Muscle layer of duodenum (tissue), 2 donors: ENCODE results near the gene GIGYF1.
"Not testable (repeated sequence)": the region's sequence is repeated elsewhere in the genome, so short reads cannot be mapped to it uniquely, and the experiment has no call there.

Source experiments
- H3K27ac ChIP-seq: one replicate; pipeline ENCODE4 v1.7.0; 2013; ENCODE audit warnings: mild to moderate bottlenecking, low read length
- H3K27me3 ChIP-seq: one replicate; pipeline ENCODE4 v1.7.0; 2013; ENCODE audit warnings: low read depth, mild to moderate bottlenecking, control low read depth, low read length
- H3K36me3 ChIP-seq, 2 donors: one replicate each; pipeline ENCODE4 v1.7.0; 2013; ENCODE audit warnings: low read length in 2 of 2, control low read depth in 1 of 2, mild to moderate bottlenecking in 1 of 2; ENCODE audit not compliant: insufficient read depth in 2 of 2, control insufficient read depth in 1 of 2
- H3K4me1 ChIP-seq, 2 donors: one replicate each; pipeline ENCODE4 v1.7.0; 2013; ENCODE audit warnings: low read length in 2 of 2, mild to moderate bottlenecking in 2 of 2, control low read depth in 1 of 2, moderate library complexity in 1 of 2; ENCODE audit not compliant: insufficient read depth in 2 of 2, control insufficient read depth in 1 of 2
- H3K4me3 ChIP-seq, 2 donors: one replicate each; pipeline ENCODE4 v1.7.0; 2013; ENCODE audit warnings: low read length in 2 of 2, low read depth in 1 of 2, mild to moderate bottlenecking in 1 of 2
- H3K9me3 ChIP-seq, 2 donors: one replicate each; pipeline ENCODE4 v1.7.0; 2013; ENCODE audit warnings: low read length in 2 of 2, control low read depth in 1 of 2, mild to moderate bottlenecking in 1 of 2; ENCODE audit not compliant: control insufficient read depth in 1 of 2
- donor health status: healthy.

GIGYF1 gene

GRCh38 chr7:100722480-100723212 lies 28.6 kb upstream of the GIGYF1 start:
- peaks cover 0 to 2% of the 10 kb centered on the region in 2 donors for H3K9me3 ChIP-seq
- H3K4me3 ChIP-seq = no peak overlapping the region
- no peaks in the 10 kb centered on the region for H3K36me3 ChIP-seq
- no peak overlapping the region for H3K27ac ChIP-seq
- peaks cover 0 to 8% of the 10 kb centered on the region in 2 donors for H3K4me1 ChIP-seq
- peaks cover 26% of the 10 kb centered on the region for H3K27me3 ChIP-seq

- peaks cover 26% of the 10 kb centered on the region for H3K27me3 ChIP-seq
- H3K36me3 ChIP-seq = no peaks in the 10 kb centered on the region
- H3K27ac ChIP-seq = no peak overlapping the region
- H3K4me1 ChIP-seq = peaks cover 0 to 8% of the 10 kb centered on the region in 2 donors
- H3K4me3 ChIP-seq = no peak overlapping the region
- peaks cover 0 to 2% of the 10 kb centered on the region in 2 donors for H3K9me3 ChIP-seq
Observed at GRCh38 chr7:100721505-100721812, 27.4 kb upstream of the GIGYF1 start.

- Histone ChIP-seq H3K36me3 (no peaks in the 10 kb centered on the region), H3K27me3 (peaks cover 26% of the 10 kb centered on the region), H3K27ac (no peak overlapping the region), H3K9me3 (peaks cover 0 to 2% of the 10 kb centered on the region in 2 donors), H3K4me3 (peak overlapping the region in 1 of 2 donors; percentile 24), H3K4me1 (peaks cover 0 to 8% of the 10 kb centered on the region in 2 donors)
Observed at GRCh38 chr7:100720671-100721504, 26.8 kb upstream of the GIGYF1 start.

- Histone ChIP-seq H3K27me3 (peaks cover 26% of the 10 kb centered on the region), H3K27ac (no peak within 1 kb of the TSS), H3K4me1 (peaks cover 0 to 8% of the 10 kb centered on the region in 2 donors), H3K9me3 (peaks cover 0 to 2% of the 10 kb centered on the region in 2 donors), H3K36me3 (no peaks in the 10 kb centered on the region), H3K4me3 (peak within 1 kb of the TSS in 1 of 2 donors; percentile 24)
Observed at GRCh38 chr7:100720279-100720670, 26.2 kb upstream of the GIGYF1 start, which contains the start of gene EPO. TSS of gene EPO (plus strand) at chr7:100720468. CDS start at chr7:100720981, 513 bp downstream.

- Histone ChIP-seq H3K27me3 (peaks cover 26% of the 10 kb centered on the region), H3K4me3 (no peak overlapping the region), H3K27ac (no peak overlapping the region), H3K36me3 (no peaks in the 10 kb centered on the region), H3K4me1 (peaks cover 0 to 8% of the 10 kb centered on the region in 2 donors), H3K9me3 (peaks cover 0 to 2% of the 10 kb centered on the region in 2 donors)
Observed at GRCh38 chr7:100719523-100720278, 25.7 kb upstream of the GIGYF1 start.

GRCh38 chr7:100717073-100717472 lies 23.0 kb upstream of the GIGYF1 start:
- H3K9me3 ChIP-seq, H3K4me3 ChIP-seq, H3K4me1 ChIP-seq, H3K27ac ChIP-seq, H3K36me3 ChIP-seq: not testable (repeated sequence)
- H3K27me3 ChIP-seq = peaks cover 26% of the 10 kb centered on the region

- Histone ChIP-seq H3K4me3 (no peak overlapping the region), H3K9me3 (peaks cover 0 to 2% of the 10 kb centered on the region in 2 donors), H3K27me3 (peaks cover 3% of the 10 kb centered on the region), H3K4me1 (no peaks in the 10 kb centered on the region), H3K27ac (no peak overlapping the region), H3K36me3 (no peaks in the 10 kb centered on the region)
Observed at GRCh38 chr7:100714725-100715124, 20.7 kb upstream of the GIGYF1 start.

- Histone ChIP-seq H3K4me3 (no peak overlapping the region), H3K9me3 (no peaks in the 10 kb centered on the region), H3K4me1 (peaks cover 6 to 11% of the 10 kb centered on the region in 2 donors), H3K27ac (no peak overlapping the region), H3K36me3 (peaks cover 0 to 4% of the 10 kb centered on the region in 2 donors), H3K27me3 (no peaks in the 10 kb centered on the region)
Observed at GRCh38 chr7:100711369-100711768, 17.3 kb upstream of the GIGYF1 start.

- H3K27me3 ChIP-seq = no peaks in the 10 kb centered on the region
- H3K4me1 ChIP-seq = peaks cover 6 to 11% of the 10 kb centered on the region in 2 donors
- no peak overlapping the region for H3K27ac ChIP-seq
- peaks cover 0 to 4% of the 10 kb centered on the region in 2 donors for H3K36me3 ChIP-seq
- H3K4me3 ChIP-seq = no peak overlapping the region
- H3K9me3 ChIP-seq = no peaks in the 10 kb centered on the region
Observed at GRCh38 chr7:100710452-100710851, 16.4 kb upstream of the GIGYF1 start.

GRCh38 chr7:100708395-100708794 lies 14.3 kb upstream of the GIGYF1 start:
- Histone ChIP-seq H3K9me3 (no peaks in the 10 kb centered on the region), H3K27ac (no peak overlapping the region), H3K4me1 (peaks cover 6 to 16% of the 10 kb centered on the region in 2 donors), H3K36me3 (peaks cover 0 to 4% of the 10 kb centered on the region in 2 donors), H3K4me3 (no peak overlapping the region), H3K27me3 (no peaks in the 10 kb centered on the region)
